ENCODE results near the gene JUP.

Gene JUP

DNA sequence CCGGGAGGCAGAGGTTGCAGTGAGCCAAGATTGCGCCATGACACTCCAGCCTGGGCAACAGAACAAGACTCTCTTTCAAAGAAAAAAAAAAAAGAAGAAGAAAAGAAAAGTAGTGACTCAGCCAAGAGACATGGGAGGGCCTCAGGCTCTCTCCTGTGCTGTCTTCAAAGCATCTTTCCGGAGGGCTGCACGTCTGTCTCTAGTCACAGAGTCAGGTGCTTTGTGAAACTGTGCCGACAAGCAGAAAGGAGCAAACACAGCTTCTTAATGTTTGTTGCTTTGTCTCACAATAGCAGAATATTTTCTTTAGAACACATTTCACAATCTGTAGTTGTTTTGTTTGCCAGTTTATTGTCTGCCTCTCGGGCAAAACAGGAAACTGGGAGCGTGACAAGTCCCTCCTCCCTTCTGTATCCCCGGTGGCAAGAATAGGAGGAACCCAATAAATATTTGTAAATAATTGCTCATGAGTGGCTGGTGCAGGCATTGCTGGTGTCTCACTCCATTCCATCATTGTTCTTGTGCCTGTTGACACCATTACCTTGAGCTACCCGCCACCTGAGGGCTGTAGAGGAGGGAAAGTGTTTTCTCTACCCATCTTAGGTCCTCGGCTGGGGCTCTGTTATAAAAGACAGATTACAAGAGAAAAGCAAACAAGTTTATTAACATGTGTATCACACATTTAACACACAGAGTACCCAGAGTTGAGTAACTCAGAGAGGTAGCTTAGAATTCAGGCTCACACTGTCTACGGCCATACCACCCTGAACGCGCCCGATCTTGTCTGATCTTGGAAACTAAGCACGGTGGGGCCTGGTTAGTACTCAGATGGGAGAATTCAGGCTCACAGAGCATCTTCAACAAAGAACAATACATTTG lies 68.9 kb downstream of the JUP start:
- no peak for TF ChIP-seq TCF12 (IDR thresholded peaks at IDR 0.05; ENCODE audit: low read depth)
- no peak for TF ChIP-seq TEAD4 (IDR thresholded peaks at IDR 0.05)
- TF ChIP-seq CREB1 (IDR thresholded peaks at IDR 0.05; ENCODE audit: low read depth) = no peak
- TF ChIP-seq CEBPB (IDR thresholded peaks at IDR 0.05) = no peak
- TF ChIP-seq FOXM1 (IDR thresholded peaks at IDR 0.05; ENCODE audit: borderline replicate concordance, low read depth) = no peak

DNA sequence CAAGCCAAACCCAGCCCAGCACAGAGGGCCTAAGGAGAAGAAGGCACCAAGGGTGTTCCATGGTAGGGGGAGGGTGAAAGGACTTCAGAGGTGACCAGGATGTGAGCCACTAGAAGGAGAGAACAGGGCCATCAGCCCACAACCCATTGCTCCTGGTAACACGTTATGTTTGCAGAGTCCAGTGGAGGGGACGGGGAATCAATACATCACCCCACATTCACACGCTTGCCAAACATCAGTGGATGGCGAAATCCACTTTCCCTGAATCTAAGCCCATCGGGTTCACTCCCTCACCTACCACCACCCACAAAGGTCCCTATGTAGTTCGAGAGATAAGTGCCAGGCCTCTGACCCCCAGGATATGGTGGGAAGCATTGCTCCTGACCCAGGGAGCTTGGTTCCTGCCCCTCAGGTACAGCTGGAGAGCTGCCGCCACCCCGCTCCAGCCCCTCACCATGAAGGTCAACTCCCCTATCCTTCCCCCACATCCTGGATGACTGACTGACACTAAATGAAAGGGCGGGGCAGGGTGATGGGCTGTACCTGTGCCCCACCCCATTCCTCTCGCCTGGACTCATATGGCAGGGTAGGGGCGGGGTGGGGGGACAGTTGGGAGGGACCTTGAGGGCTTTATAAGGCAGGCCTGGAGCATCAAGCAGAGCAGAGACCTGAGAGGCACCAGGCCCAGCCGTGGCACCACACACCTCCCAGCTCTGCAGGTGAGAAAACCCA lies 74.7 kb downstream of the JUP start, which contains the start of gene GAST:
Gene GAST (plus strand): TSS at position 663 of the 732 bp plus-strand sequence. CDS start 3,106 bp downstream, outside the sequence.
- TF ChIP-seq EP300 (IDR thresholded peaks at IDR 0.05; ENCODE audit: borderline replicate concordance) (no peak), NFIC (IDR thresholded peaks at IDR 0.05) (no peak), RAD21 (IDR thresholded peaks at IDR 0.05; ENCODE audit: low read depth) (no peak)

DNA sequence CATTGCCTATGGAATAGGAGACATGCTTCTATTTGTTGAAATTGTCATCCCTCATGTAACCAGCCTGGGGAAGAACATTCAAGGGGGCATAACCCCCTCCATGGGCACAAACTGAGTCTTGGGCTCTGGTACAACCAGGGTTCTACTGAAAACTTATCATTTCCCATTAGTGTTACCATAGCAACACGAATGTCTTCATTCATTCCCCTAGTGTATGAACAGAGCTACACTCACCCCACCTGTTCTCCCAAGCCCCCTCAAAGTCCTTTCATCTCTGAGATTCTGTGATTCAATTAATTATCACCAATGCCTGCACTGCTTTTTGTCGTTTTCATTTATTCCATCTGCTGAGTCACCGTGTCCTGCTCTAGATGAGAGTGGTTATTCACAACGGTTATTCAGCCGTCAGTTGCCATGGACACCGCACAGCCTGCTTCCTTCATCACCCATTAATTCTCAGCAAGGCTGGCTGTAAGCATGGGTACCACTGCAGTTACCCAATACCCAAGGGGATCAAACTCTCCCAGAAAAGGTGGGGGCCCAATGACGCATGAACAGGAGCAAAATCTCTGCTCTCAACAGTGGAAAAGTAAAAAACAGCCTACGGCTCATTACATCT lies 75.9 kb downstream of the JUP start:
- TF ChIP-seq CREB1 (IDR thresholded peaks at IDR 0.05; ENCODE audit: low read depth) = no peak
- TF ChIP-seq TEAD4 (IDR thresholded peaks at IDR 0.05) = no peak
- TF ChIP-seq, protein P1, sequence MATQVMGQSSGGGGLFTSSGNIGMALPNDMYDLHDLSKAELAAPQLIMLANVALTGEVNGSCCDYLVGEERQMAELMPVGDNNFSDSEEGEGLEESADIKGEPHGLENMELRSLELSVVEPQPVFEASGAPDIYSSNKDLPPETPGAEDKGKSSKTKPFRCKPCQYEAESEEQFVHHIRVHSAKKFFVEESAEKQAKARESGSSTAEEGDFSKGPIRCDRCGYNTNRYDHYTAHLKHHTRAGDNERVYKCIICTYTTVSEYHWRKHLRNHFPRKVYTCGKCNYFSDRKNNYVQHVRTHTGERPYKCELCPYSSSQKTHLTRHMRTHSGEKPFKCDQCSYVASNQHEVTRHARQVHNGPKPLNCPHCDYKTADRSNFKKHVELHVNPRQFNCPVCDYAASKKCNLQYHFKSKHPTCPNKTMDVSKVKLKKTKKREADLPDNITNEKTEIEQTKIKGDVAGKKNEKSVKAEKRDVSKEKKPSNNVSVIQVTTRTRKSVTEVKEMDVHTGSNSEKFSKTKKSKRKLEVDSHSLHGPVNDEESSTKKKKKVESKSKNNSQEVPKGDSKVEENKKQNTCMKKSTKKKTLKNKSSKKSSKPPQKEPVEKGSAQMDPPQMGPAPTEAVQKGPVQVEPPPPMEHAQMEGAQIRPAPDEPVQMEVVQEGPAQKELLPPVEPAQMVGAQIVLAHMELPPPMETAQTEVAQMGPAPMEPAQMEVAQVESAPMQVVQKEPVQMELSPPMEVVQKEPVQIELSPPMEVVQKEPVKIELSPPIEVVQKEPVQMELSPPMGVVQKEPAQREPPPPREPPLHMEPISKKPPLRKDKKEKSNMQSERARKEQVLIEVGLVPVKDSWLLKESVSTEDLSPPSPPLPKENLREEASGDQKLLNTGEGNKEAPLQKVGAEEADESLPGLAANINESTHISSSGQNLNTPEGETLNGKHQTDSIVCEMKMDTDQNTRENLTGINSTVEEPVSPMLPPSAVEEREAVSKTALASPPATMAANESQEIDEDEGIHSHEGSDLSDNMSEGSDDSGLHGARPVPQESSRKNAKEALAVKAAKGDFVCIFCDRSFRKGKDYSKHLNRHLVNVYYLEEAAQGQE (IDR thresholded peaks at IDR 0.05; ENCODE audit: low read depth) = no peak
- no peak for TF ChIP-seq EGR1 (IDR thresholded peaks at IDR 0.05)
- TF ChIP-seq, protein P2, sequence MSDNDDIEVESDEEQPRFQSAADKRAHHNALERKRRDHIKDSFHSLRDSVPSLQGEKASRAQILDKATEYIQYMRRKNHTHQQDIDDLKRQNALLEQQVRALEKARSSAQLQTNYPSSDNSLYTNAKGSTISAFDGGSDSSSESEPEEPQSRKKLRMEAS (IDR thresholded peaks at IDR 0.05) = no peak
- no peak for TF ChIP-seq TCF12 (IDR thresholded peaks at IDR 0.05; ENCODE audit: low read depth)
- TF ChIP-seq, protein P3, sequence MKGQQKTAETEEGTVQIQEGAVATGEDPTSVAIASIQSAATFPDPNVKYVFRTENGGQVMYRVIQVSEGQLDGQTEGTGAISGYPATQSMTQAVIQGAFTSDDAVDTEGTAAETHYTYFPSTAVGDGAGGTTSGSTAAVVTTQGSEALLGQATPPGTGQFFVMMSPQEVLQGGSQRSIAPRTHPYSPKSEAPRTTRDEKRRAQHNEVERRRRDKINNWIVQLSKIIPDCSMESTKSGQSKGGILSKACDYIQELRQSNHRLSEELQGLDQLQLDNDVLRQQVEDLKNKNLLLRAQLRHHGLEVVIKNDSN (IDR thresholded peaks at IDR 0.05) = no peak
- TF ChIP-seq YY1 (IDR thresholded peaks at IDR 0.05; ENCODE audit: low read depth) = no peak

DNA sequence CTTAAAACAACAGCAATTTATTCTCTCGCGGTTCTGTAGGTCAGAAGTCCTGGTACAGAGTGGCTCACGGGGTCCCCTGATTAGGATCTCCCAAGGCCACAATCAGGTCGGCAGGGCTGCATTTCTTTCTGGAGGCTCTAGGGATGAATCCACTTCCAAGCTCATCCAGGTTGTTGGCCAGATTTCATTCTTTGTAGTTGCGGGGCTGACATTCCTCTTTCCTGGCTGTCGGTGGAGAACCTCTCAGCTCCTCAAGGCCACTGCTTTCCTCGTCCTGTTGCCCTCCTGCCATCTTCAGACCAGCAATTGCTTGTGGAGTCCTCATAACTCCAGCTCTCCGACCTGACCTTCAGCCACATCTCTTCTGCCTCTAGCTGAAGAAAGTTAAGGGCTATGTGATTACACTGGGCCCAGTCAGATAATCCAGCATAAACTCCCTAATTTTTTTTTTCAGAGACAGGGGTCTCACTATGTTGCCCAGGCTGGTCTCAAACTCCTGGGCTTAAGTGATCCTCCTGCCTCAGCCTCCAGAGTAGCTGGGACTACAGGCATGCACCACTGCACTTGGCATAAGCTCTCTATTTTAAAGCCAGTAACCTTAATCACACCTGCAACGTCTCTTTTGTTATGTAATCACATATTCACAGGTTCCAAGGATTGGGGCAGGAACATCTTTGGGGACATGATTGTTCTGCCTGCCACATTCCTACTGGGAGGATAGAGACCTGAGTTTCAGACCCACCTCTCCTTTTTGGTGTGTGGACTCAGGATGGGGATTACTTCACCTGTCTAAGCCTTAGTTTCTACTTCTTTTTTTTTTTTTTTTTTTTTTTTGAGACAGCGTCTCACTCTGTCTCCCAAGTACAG lies 78.5 kb downstream of the JUP start:
- no peak for TF ChIP-seq NFIC (IDR thresholded peaks at IDR 0.05)
- no peak for TF ChIP-seq TCF12 (IDR thresholded peaks at IDR 0.05; ENCODE audit: low read depth)
- TF ChIP-seq CREB1 (IDR thresholded peaks at IDR 0.05; ENCODE audit: low read depth) = no peak
- TF ChIP-seq, protein P3 (IDR thresholded peaks at IDR 0.05) = no peak
- TF ChIP-seq TAF1 (IDR thresholded peaks at IDR 0.05; ENCODE audit: low read depth) = no peak
- TF ChIP-seq, protein P2 (IDR thresholded peaks at IDR 0.05) = no peak
- no peak for TF ChIP-seq EP300 (IDR thresholded peaks at IDR 0.05; ENCODE audit: borderline replicate concordance)
- no peak for TF ChIP-seq ZBTB7A (IDR thresholded peaks at IDR 0.05; ENCODE audit: low read depth)

DNA sequence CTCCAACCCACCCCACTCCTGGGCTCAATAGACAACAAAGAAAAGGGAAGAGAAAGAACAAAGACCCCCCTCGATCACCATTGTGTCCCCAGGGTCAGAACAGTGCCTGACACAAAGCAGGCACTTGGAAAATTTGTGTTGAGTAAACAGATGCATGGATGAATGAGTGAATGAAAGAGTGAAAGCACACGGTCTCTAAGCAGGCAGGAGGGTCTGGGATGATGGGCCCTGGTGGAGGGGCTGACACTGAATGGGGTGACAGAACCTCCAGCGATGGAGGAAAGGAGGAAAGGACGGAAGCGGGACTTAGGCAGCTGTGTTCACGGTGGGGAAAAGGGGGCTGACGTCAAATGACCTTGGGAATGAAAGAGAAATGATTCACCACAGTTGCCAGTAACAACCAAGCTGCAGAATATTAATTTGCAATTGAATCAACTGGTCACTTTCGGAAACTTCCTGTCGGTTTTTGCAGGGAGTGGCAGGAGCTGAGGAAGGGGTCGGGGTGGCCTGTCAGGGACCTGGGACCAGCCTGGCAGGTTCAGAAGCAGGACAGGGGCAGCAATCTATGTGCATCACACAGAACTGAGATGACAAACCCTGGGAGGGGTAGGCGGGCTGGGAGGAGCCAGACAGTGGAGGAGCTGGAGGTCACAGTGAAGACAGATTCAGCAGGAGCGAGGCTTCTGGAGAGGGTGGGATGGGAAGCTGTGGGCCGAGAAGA lies 81.1 kb downstream of the JUP start:
- TF ChIP-seq NFIC (IDR thresholded peaks at IDR 0.05) = no peak
- TF ChIP-seq CEBPB (IDR thresholded peaks at IDR 0.05) = no peak
- TF ChIP-seq EP300 (IDR thresholded peaks at IDR 0.05; ENCODE audit: borderline replicate concordance) = no peak
- TF ChIP-seq RAD21 (IDR thresholded peaks at IDR 0.05; ENCODE audit: low read depth) = no peak
- no peak for TF ChIP-seq TEAD4 (IDR thresholded peaks at IDR 0.05)
- TF ChIP-seq, protein P2 (IDR thresholded peaks at IDR 0.05) = no peak
- no peak for TF ChIP-seq TCF12 (IDR thresholded peaks at IDR 0.05; ENCODE audit: low read depth)
- no peak for TF ChIP-seq FOXM1 (IDR thresholded peaks at IDR 0.05; ENCODE audit: borderline replicate concordance, low read depth)
